ENCODE measurements around the gene AGGF1.

DNA sequence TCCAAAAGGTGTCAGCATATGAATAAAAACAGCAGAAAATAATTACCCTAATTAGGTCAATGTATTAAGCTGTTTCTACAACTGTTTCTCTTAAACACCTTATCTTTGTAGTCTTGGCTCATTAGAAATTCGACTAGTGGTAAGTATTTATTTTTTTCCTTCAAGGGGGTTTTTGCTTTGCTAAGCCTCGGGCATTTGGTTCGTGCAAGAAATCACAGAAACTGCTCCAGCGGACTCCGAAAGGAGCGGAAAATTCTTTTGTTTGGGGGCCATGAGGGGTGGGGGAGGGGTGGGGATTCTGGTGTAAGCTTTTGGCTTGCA is 56.1 kb downstream of the AGGF1 start:
- TF ChIP-seq, protein P1, sequence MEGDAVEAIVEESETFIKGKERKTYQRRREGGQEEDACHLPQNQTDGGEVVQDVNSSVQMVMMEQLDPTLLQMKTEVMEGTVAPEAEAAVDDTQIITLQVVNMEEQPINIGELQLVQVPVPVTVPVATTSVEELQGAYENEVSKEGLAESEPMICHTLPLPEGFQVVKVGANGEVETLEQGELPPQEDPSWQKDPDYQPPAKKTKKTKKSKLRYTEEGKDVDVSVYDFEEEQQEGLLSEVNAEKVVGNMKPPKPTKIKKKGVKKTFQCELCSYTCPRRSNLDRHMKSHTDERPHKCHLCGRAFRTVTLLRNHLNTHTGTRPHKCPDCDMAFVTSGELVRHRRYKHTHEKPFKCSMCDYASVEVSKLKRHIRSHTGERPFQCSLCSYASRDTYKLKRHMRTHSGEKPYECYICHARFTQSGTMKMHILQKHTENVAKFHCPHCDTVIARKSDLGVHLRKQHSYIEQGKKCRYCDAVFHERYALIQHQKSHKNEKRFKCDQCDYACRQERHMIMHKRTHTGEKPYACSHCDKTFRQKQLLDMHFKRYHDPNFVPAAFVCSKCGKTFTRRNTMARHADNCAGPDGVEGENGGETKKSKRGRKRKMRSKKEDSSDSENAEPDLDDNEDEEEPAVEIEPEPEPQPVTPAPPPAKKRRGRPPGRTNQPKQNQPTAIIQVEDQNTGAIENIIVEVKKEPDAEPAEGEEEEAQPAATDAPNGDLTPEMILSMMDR (IDR thresholded peaks at IDR 0.05 in 8 of 11, conservative IDR thresholded peaks at IDR 0.05 in 3 of 11): no peak
- TF ChIP-seq POLR2A (IDR thresholded peaks at IDR 0.05) (no peak), POLR2AphosphoS5 (IDR thresholded peaks at IDR 0.05) (no peak)
